IMR-90 (cell line): ENCODE results near the gene TLCD5. TPM values are rescaled to one million over a fixed set of nuclear protein-coding genes. Genes with fewer than 3 reads are reported as not detected.
A peak's percentile ranks its signal among the peaks of the same experiment; 100 is the strongest.

ENCODE experiments used
- MAFK ChIP-seq: IDR thresholded peaks from 2 replicates; pipeline ENCODE4 v1.6.1; 2012; ENCODE audit warnings: low read depth, low read length, improper control_type of control experiment
- POLR2A ChIP-seq: IDR thresholded peaks from 2 replicates; pipeline ENCODE4 v1.6.1; 2012; ENCODE audit warnings: mild to moderate bottlenecking, low read depth, low read length
- RFX5 ChIP-seq: IDR thresholded peaks from 2 replicates; pipeline ENCODE4 v1.8.0; 2012; ENCODE audit warnings: low read depth, mild to moderate bottlenecking, low read length, moderate library complexity
- polyA plus RNA-seq, 3 experiments: library from polyadenylated mRNA; depleted of rRNA; stranded (reverse); fragments of >200 nt; gene quantifications; 2 replicates each; pipeline ENCODE4 v1.2.3, GENCODE V29; 2012; ENCODE audit warnings: low replicate concordance in 1 of 3
- total RNA-seq: library from RNA; depleted of rRNA; stranded (reverse); fragments of >200 nt; gene quantifications from 2 replicates; pipeline ENCODE4 v1.2.3, GENCODE V29; 2012

TLCD5 gene
- total and polyA plus RNA-seq, 2 of the 4 experiments (the other 2 are of a cell fraction), result 9.5 to 11.5 TPM

DNA sequence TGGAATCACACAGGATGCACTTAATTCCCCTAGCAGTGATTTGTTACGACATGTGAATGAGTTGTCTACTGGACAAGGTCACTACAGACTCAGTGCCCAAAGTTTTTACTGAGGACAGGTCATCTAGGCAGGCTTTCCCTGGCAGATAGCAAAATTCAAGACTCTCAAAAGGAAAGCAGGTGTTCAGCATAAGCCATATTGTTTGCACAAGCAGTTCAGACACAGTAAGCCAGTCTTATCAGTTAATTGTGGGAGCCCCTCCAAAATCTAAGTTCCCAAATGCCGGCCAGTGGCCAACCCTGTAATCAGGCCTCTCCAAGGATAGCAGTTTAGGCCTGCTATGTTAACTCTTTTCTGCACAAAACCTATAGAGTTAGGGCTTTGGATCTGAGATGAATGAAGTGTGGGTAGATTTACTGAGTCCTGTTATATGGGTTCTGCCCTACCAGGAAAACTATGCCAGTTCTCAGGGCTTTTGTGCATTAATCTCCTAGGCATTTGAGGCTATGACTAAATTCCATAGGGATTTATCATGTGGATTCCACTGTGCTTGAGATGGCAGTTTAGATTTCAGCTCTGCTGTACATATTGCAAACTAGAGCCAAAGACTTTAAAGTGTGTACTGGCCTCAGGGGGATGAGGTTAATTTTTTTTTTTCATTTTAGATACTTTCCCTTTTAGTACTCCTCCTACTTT, 6.3 kb downstream of the TLCD5 start (continued):
- no peak for TF ChIP-seq RFX5
- TF ChIP-seq POLR2A, result peak; percentile 35; the same call in 1 of the 2 replicates
- TF ChIP-seq MAFK, result peak; percentile 15; the same call in 1 of the 2 replicates
